ENCODE data around the gene TUBGCP3. TPM values are rescaled to one million over a fixed set of nuclear protein-coding genes. Genes with fewer than 3 reads are reported as not detected.
A peak's percentile ranks its signal among the peaks of the same experiment; 100 is the strongest.

Gene TUBGCP3
- total RNA-seq, 2 experiments from 2014 or later = 41.5 to 43.2 TPM

DNA sequence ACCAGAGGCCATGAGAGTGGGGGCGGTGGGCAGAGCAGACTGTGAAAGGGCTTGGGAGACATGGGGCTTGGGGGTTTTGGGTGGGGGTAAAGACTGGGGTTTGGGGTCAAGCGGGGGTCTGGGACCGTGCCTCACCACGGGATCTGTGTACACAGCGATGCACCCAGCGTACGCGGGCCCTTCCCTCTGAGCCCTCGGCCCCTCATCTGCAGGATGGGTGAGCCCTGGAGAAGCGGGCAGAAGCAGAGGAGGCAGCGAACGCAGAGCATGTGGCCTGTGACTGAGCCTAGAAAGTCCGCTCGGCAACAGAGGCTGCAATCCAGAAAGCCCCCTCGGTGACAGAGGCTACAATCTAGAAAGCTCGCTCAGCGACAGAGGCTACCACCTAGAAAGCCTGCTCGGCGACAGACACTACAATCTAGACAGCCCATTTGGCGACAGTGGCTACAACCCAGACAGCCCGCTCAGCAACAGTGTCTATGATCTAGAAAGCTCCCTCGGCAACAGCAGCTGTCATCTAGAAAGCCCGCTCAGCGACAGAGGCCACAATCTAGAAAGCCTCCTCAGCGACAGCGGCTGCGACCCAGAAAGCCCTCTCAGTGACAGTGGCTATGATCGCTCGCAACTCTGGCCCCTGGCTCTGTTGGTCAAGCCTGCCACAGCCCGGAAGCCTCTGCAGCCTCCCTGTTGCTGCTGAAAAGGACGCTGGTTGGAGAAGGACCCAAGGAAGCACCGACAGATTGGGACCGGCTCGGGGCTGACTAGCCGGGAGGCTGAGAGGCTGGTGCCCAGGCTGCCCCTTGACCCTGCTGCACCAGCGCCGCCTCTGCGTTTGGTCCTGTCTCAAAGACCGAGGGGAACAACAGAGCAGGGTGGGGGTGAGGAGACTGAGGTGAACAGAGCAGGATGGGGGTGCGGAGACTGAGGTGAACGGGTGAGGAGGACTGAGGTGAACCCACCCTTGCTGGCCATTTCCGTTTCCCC lies 143.2 kb downstream of the TUBGCP3 start:
- Mint-ChIP-seq H3K4me1 (peaks cover 3% of the 10 kb centered on the region), H3K36me3 (no peaks in the 10 kb centered on the region), H3K27me3 (peaks cover 33% of the 10 kb centered on the region), H3K27ac (no peak overlapping the region), H3K4me3 (no peak overlapping the region), H3K9me3 (no peaks in the 10 kb centered on the region)
- no peak for DNase-seq

GRCh38 chr13:112443995-112444311 lies 144.0 kb downstream of the TUBGCP3 start:
- Mint-ChIP-seq H3K9me3 (no peaks in the 10 kb centered on the region), H3K27ac (no peak overlapping the region), H3K27me3 (peaks cover 39% of the 10 kb centered on the region), H3K4me3 (no peak overlapping the region), H3K36me3 (no peaks in the 10 kb centered on the region), H3K4me1 (peaks cover 3% of the 10 kb centered on the region)
- DNase-seq = peak; percentile 65

DNA sequence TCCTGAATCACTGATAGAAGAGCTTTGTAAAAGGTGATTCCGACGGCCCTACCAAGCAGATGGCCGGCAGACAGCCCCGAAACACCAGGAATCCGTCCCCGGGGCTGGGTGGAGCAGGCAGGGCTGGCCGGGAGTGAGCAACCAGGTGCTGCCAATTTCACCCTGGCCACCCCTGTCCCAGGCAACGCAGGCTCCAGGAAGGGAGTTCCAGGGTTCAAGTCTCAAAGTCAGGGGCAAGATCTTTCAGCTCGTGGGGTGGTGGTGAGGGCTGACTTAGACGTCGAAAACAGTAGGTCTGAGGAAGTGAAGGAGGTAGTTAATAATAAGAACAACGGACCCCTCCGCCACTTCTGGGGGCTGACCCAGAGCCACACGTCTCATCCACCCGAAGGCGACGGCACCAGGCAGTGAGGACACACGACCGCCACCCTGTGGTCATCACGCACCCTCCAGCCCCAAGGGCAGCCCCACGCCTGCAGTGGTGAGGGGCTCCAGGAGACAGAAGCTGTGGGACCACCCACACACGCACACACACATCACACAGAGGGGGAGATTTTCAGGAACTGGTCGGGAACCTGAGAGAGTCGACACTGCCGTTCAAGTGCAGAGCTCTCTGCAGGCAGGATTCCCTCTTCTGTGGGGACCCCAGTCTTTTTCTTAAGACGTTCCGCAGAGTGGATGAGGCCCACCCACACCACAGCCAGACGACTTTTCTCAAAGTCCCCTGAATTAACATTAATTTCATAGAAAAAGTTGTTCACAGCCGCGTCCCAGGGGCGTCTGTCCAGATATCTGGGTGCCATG lies 144.6 kb downstream of the TUBGCP3 start:
- H3K4me1 Mint-ChIP-seq = peaks cover 3% of the 10 kb centered on the region
- no peak overlapping the region for H3K27ac Mint-ChIP-seq
- DNase-seq = no peak
- H3K27me3 Mint-ChIP-seq = peaks cover 41% of the 10 kb centered on the region
- peaks cover 2% of the 10 kb centered on the region for H3K9me3 Mint-ChIP-seq
- H3K36me3 Mint-ChIP-seq = no peaks in the 10 kb centered on the region
- H3K4me3 Mint-ChIP-seq = no peak overlapping the region

- Mint-ChIP-seq H3K36me3 (no peaks in the 10 kb centered on the region), H3K27me3 (peaks cover 43% of the 10 kb centered on the region), H3K27ac (no peak overlapping the region), H3K4me1 (peaks cover 3% of the 10 kb centered on the region), H3K9me3 (peaks cover 8% of the 10 kb centered on the region), H3K4me3 (no peak overlapping the region)
- no peak for DNase-seq
Observed at GRCh38 chr13:112442483-112443090, 145.4 kb downstream of the TUBGCP3 start.

DNA sequence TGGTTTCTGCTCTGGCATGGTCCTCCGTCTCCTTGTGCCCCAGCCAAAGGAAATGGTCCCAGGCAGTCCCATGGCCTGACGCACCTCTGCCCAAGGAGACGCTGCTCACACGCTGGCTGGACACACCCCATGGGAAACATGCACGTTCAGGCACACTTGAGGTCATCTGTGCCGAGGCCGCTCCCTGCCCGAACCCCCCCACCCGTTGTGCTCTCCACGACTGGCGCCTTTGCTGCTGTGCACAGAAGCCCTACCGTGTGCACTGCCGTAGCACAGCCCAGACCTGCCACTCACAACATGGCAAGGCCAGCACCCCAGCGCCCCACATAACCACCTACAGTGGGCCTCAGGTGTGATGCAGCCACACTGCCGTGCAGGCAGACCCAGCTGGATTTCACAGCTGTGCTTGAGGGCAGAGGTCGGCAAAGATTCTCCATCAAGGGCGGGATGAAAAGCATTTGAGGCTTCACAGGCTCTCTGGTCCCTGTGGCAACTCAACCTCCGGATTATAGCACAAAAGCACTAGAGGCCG lies 146.1 kb downstream of the TUBGCP3 start:
- no peak overlapping the region for H3K27ac Mint-ChIP-seq

GRCh38 chr13:112441226-112441625 lies 146.7 kb downstream of the TUBGCP3 start:
- peaks cover 3% of the 10 kb centered on the region for H3K4me1 Mint-ChIP-seq
- no peak overlapping the region for H3K27ac Mint-ChIP-seq
- H3K27me3 Mint-ChIP-seq = peaks cover 36% of the 10 kb centered on the region
- peaks cover 8% of the 10 kb centered on the region for H3K9me3 Mint-ChIP-seq
- no peaks in the 10 kb centered on the region for H3K36me3 Mint-ChIP-seq
- no peak for DNase-seq
- no peak overlapping the region for H3K4me3 Mint-ChIP-seq

More for the DNA sequence above, 146.1 kb downstream of the TUBGCP3 start:
- DNase-seq = no peak
- Mint-ChIP-seq H3K9me3 (peaks cover 8% of the 10 kb centered on the region), H3K36me3 (no peaks in the 10 kb centered on the region), H3K4me1 (peaks cover 3% of the 10 kb centered on the region), H3K27me3 (peaks cover 37% of the 10 kb centered on the region), H3K4me3 (no peak overlapping the region)

DNA sequence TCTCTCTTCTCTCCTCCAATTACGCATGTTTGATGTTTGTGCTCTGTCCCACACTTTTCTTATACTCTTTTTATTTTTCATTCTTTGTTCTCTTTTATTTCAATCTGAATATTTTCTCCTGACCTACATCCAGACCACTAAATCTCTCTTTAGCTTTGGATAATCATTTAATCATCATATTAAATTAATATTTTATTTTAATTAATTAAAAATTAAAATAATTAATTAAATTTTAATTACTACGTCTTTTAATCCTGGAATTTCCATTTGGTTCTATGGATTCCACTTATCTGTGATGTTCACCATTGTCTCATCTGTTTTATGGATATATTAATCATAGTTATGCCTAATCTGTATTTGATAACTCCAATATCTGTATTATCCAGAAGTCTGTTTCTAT lies 149.4 kb downstream of the TUBGCP3 start:
- DNase-seq = no peak
- H3K27me3 Mint-ChIP-seq = peaks cover 29% of the 10 kb centered on the region
- peaks cover 3% of the 10 kb centered on the region for H3K4me1 Mint-ChIP-seq
- H3K27ac Mint-ChIP-seq = no peak overlapping the region
- H3K9me3 Mint-ChIP-seq = peaks cover 8% of the 10 kb centered on the region
- H3K4me3 Mint-ChIP-seq = no peak overlapping the region
- no peaks in the 10 kb centered on the region for H3K36me3 Mint-ChIP-seq

GRCh38 chr13:112438094-112438493 lies 149.9 kb downstream of the TUBGCP3 start:
- no peaks in the 10 kb centered on the region for H3K4me1 Mint-ChIP-seq
- H3K36me3 Mint-ChIP-seq = no peaks in the 10 kb centered on the region
- DNase-seq = no peak
- H3K27ac Mint-ChIP-seq = no peak overlapping the region
- peaks cover 25% of the 10 kb centered on the region for H3K27me3 Mint-ChIP-seq
- H3K9me3 Mint-ChIP-seq = peaks cover 8% of the 10 kb centered on the region
- no peak overlapping the region for H3K4me3 Mint-ChIP-seq

DNA sequence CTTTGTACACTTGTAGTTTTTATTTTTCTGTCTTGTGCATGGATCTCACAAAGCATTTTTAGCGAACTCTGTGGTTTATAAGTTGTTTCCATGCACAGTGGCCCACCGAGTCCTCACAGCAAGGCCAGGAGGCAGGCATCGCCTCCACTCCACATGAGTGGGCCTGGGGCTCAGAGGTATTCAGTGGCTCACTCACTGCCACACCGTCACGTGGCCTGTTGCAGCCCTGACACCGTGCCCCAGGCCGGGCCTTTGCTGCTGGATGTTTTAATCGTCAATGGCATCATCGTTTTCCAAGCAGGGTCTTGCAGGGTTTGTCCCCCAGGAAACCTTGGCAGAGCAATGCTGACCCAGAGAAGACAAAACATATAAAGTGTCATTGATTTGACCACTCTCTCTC lies 152.0 kb downstream of the TUBGCP3 start:
- H3K4me3 Mint-ChIP-seq = no peak overlapping the region
- no peak for DNase-seq
- no peak overlapping the region for H3K27ac Mint-ChIP-seq
- no peaks in the 10 kb centered on the region for H3K4me1 Mint-ChIP-seq
- H3K36me3 Mint-ChIP-seq = no peaks in the 10 kb centered on the region
- H3K27me3 Mint-ChIP-seq = peaks cover 16% of the 10 kb centered on the region
- H3K9me3 Mint-ChIP-seq = peaks cover 8% of the 10 kb centered on the region

Other genes with a start within 250 kb of the TUBGCP3 start
- not detected for gene SPACA7, start 211.8 kb downstream of the TUBGCP3 start, total RNA-seq
- gene ATP11A, start 101.9 kb upstream of the TUBGCP3 start, total RNA-seq = 10 to 100 TPM; 27.6 to 32.5 TPM